ENCODE measurements around the gene NOTCH2. TPM values are rescaled to one million over a fixed set of nuclear protein-coding genes. Genes with fewer than 3 reads are reported as not detected.
"Not testable (repeated sequence)": the region's sequence is repeated elsewhere in the genome, so short reads cannot be mapped to it uniquely, and the experiment has no call there.

The NOTCH2 gene
- polyA plus RNA-seq, 1 donor (not counting 4 experiments of a cell fraction or from before 2014, with no cell fraction given) = 22.5 TPM

DNA sequence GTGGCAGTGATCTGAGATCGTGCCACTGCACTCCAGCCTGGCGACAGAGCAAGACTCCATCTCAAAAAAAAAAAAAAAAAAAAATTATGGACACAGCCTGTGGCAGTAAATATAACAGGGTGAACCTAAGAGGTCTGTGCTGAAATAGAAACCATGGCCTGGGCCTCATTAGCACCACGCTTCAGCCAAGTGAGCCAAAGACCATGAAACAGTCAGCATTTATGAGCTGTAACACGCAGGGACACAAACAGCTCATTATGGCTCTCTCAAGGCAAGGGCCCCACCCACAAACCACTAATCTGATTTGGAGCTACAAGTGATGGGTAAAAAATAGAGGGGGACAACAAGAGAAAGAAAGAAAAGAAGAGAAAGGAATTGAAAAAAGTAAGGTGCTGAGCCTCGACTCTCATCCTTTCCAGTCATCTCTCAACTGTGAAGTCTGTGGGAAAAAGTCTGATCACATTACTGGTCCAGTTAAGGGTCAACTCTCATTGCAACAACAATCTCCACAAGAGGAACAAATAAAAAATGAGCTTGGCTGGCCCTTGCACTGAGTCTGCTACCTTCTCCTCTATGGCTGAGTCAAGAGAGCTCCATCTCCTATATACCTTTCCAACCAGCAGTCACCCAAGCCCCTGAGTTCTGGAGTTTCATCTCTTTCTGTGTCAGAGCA is 93.7 kb downstream of the NOTCH2 start:
- dilution Hi-C loops (cut with MboI; ENCODE audit: extremely low pct_ligation_motif_present, low sequenced_read_pairs); H2AFZ ChIP-seq (ENCODE audit: control insufficient read depth, low read length): not testable (repeated sequence)

DNA sequence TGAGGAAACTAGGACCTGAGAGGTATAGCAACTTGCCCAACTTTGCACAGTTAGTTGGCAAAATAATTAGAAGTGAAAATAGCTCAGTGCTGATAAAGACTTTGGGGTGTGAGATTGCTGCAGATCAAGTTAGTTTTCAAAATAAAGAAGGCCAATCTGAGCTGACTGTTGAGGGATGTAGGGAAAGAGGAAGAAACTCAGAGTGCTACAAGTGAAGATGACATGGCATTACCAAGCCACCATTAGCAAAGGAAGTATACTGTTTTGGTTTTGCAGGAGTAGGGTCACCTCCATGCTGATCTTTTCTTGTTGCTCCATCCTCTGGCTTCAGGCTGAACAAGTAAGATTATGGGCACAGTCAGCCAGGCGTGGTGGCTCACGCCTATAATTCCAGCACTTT is 94.5 kb downstream of the NOTCH2 start:
- H3K4me3 ChIP-seq (ENCODE audit: control insufficient read depth in 2 of 3, extremely low read depth in 1 of 3, insufficient read depth in 2 of 3, low read depth in 1 of 3, low read length in 3 of 3) = no peak overlapping the region
- no peak overlapping the region for H3K27ac ChIP-seq (ENCODE audit: control insufficient read depth, insufficient read depth, low read length)
- dilution Hi-C loops (cut with MboI; ENCODE audit: extremely low pct_ligation_motif_present, low sequenced_read_pairs) = no loop called here
- no peak for FAIRE-seq
- H3K27me3 ChIP-seq (ENCODE audit: control insufficient read depth, extremely low read depth, insufficient read depth, low read length) = no peaks in the 10 kb centered on the region
- TF ChIP-seq CTCF (optimal IDR thresholded peaks at IDR 0.05 in 1 of 3, IDR thresholded peaks at IDR 0.05 in 1 of 3, conservative IDR thresholded peaks at IDR 0.05 in 1 of 3; ENCODE audit: extremely low read depth in 1 of 3, insufficient read depth in 2 of 3, low read length in 3 of 3) (no peak), EZH2 (IDR thresholded peaks at IDR 0.05; ENCODE audit: low read length) (no peak)
- H3K9ac ChIP-seq (ENCODE audit: control insufficient read depth, extremely low read depth, insufficient read depth, low read length) = no peak overlapping the region
- peaks cover 1 to 2% of the 10 kb centered on the region in 2 experiments for H3K36me3 ChIP-seq (ENCODE audit: control insufficient read depth in 2 of 2, extremely low read depth in 1 of 2, insufficient read depth in 2 of 2, low read length in 2 of 2)
- H3K79me2 ChIP-seq (ENCODE audit: control insufficient read depth, insufficient read depth, low read length) = no peaks in the 10 kb centered on the region
- H4K20me1 ChIP-seq (ENCODE audit: control insufficient read depth, extremely low read depth, insufficient read depth, low read length) = no peaks in the 10 kb centered on the region
- peaks cover 4% of the 10 kb centered on the region for H3K4me1 ChIP-seq (ENCODE audit: control insufficient read depth, extremely low read depth, insufficient read depth, low read length)
- H3K4me2 ChIP-seq (ENCODE audit: control insufficient read depth, extremely low read depth, insufficient read depth, low read depth, low read length) = no peak overlapping the region
- no peak overlapping the region for H2AFZ ChIP-seq (ENCODE audit: control insufficient read depth, low read length)
- no peak for DNase-seq (ENCODE audit: low read depth, low spot score)
- H3K9me3 ChIP-seq (ENCODE audit: control insufficient read depth, low read depth, low read length) = no peaks in the 10 kb centered on the region
- H3K9me1 ChIP-seq (ENCODE audit: control insufficient read depth, extremely low read depth, insufficient read depth, low read length) = no peaks in the 10 kb centered on the region

More for the DNA sequence above, 93.7 kb downstream of the NOTCH2 start:
- not testable (repeated sequence) for H4K20me1 ChIP-seq (ENCODE audit: control insufficient read depth, extremely low read depth, insufficient read depth, low read length); H3K27ac ChIP-seq (ENCODE audit: control insufficient read depth, insufficient read depth, low read length); H3K4me1 ChIP-seq (ENCODE audit: control insufficient read depth, extremely low read depth, insufficient read depth, low read length); H3K36me3 ChIP-seq (ENCODE audit: control insufficient read depth in 2 of 2, extremely low read depth in 1 of 2, insufficient read depth in 2 of 2, low read length in 2 of 2); H3K4me3 ChIP-seq (ENCODE audit: control insufficient read depth in 2 of 3, extremely low read depth in 1 of 3, insufficient read depth in 2 of 3, low read depth in 1 of 3, low read length in 3 of 3); H3K79me2 ChIP-seq (ENCODE audit: control insufficient read depth, insufficient read depth, low read length); H3K9me3 ChIP-seq (ENCODE audit: control insufficient read depth, low read depth, low read length); H3K27me3 ChIP-seq (ENCODE audit: control insufficient read depth, extremely low read depth, insufficient read depth, low read length); H3K4me2 ChIP-seq (ENCODE audit: control insufficient read depth, extremely low read depth, insufficient read depth, low read depth, low read length); H3K9me1 ChIP-seq (ENCODE audit: control insufficient read depth, extremely low read depth, insufficient read depth, low read length); DNase-seq (ENCODE audit: low read depth, low spot score); H3K9ac ChIP-seq (ENCODE audit: control insufficient read depth, extremely low read depth, insufficient read depth, low read length); FAIRE-seq

DNA sequence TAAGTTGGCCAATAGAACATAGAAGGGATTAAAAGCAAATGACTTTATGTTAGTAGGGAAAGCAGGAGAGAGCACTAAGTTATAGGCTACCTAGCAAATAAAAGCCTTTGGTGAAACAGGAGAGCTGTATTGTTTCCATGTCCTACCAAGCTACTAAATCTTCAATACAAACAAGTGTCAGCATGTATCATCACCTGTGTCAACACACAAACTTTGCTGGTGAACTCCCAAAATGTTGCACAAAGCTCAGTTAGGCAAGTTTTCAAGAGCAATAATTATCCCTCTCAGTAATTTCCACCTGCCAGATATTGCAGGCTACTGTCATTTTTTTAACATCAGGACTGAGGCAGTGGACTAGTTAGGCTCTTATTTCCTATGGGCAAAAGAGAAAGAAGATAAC is 95.4 kb downstream of the NOTCH2 start:
- Histone ChIP-seq H3K4me3 (ENCODE audit: control insufficient read depth in 2 of 3, extremely low read depth in 1 of 3, insufficient read depth in 2 of 3, low read depth in 1 of 3, low read length in 3 of 3) (no peak overlapping the region), H3K27me3 (ENCODE audit: control insufficient read depth, extremely low read depth, insufficient read depth, low read length) (no peaks in the 10 kb centered on the region), H3K9me3 (ENCODE audit: control insufficient read depth, low read depth, low read length) (no peaks in the 10 kb centered on the region), H3K9me1 (ENCODE audit: control insufficient read depth, extremely low read depth, insufficient read depth, low read length) (no peaks in the 10 kb centered on the region), H3K27ac (ENCODE audit: control insufficient read depth, insufficient read depth, low read length) (no peak overlapping the region), H3K4me2 (ENCODE audit: control insufficient read depth, extremely low read depth, insufficient read depth, low read depth, low read length) (no peak overlapping the region), H3K9ac (ENCODE audit: control insufficient read depth, extremely low read depth, insufficient read depth, low read length) (no peak overlapping the region), H2AFZ (ENCODE audit: control insufficient read depth, low read length) (no peak overlapping the region), H4K20me1 (ENCODE audit: control insufficient read depth, extremely low read depth, insufficient read depth, low read length) (no peaks in the 10 kb centered on the region), H3K79me2 (ENCODE audit: control insufficient read depth, insufficient read depth, low read length) (no peaks in the 10 kb centered on the region), H3K36me3 (ENCODE audit: control insufficient read depth in 2 of 2, extremely low read depth in 1 of 2, insufficient read depth in 2 of 2, low read length in 2 of 2) (peaks cover 3 to 6% of the 10 kb centered on the region in 2 experiments), H3K4me1 (ENCODE audit: control insufficient read depth, extremely low read depth, insufficient read depth, low read length) (peaks cover 4% of the 10 kb centered on the region)
- dilution Hi-C loops (cut with MboI; ENCODE audit: extremely low pct_ligation_motif_present, low sequenced_read_pairs) = no loop called here
- TF ChIP-seq CTCF (optimal IDR thresholded peaks at IDR 0.05 in 1 of 3, IDR thresholded peaks at IDR 0.05 in 1 of 3, conservative IDR thresholded peaks at IDR 0.05 in 1 of 3; ENCODE audit: extremely low read depth in 1 of 3, insufficient read depth in 2 of 3, low read length in 3 of 3) = no peak
- no peak for TF ChIP-seq EZH2 (IDR thresholded peaks at IDR 0.05; ENCODE audit: low read length)
- DNase-seq (ENCODE audit: low read depth, low spot score) (no peak), FAIRE-seq (no peak)
